Mammary epithelial cell (primary cell): ENCODE measurements around the gene SORBS1.

Experiments used
- CTCF ChIP-seq, 2 donors: IDR thresholded peaks in 1 of 2; conservative IDR thresholded peaks in 1 of 2; 2 replicates each; pipeline ENCODE4 v1.5.1; 2011 to 2012; ENCODE audit warnings: inconsistent platforms in 2 of 2, low read length in 2 of 2, mild to moderate bottlenecking in 2 of 2, control low read depth in 1 of 2, low read depth in 1 of 2; ENCODE audit not compliant: insufficient read depth in 1 of 2; ENCODE audit errors: extremely low read depth in 1 of 2
- EZH2 ChIP-seq: IDR thresholded peaks from 2 replicates; pipeline ENCODE4 v1.6.1; 2012; ENCODE audit warnings: low read length, inconsistent platforms, borderline replicate concordance

DNA sequence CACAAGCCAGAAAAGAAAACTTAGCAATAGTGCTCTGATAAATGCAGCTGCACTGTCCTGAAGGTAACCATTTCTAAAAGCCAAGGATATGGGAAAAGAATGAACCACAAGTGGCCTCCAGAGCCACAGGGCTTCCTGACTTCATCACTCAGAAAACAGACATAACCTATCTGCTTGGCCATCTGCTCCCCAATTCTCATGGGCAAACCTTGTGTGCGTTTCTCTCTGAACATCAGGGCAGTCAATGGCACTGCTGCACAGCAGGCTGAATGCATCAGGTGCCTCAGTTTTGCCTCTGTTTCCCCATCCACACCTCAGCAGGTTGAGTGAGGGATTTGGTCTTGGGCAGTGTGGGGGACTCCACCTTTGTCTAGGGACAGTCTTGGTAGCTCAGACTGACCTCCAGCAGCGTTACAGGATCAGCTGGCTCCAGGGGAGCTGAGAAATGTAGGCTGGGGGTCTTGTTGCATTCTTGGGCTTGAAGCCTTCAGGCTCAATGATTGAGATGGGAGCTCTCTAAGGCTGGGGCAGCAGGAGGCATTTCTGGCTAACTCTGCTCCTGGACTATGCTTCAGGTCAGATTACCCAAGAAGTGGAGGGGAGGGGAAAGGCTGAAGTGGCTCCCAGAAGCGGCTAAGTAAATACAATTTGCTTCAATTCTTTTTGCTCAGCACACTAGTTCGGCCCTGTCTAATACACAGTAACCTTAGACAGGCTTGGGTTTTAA is 246.8 kb downstream of the SORBS1 start:
- TF ChIP-seq CTCF (conservative IDR thresholded peaks at IDR 0.05 in 1 of 2, IDR thresholded peaks at IDR 0.05 in 1 of 2; ENCODE audit: extremely low read depth in 1 of 2, insufficient read depth in 1 of 2, low read depth in 1 of 2, low read length in 2 of 2): no peak
- TF ChIP-seq EZH2: no peak
